VCaP (cell line): ENCODE measurements around the gene USP36.

ENCODE experiments used
- H3K27ac ChIP-seq: fragments of 450-650 bp; 2 replicates; pipeline ENCODE4 v1.5.1; 2017
- TF ChIP-seq, protein P1 (sequence below): fragments of 450-650 bp; conservative IDR thresholded peaks from 2 replicates; pipeline ENCODE4 v1.5.1; 2017; ENCODE audit warnings: mild to moderate bottlenecking, moderate library complexity

USP36 gene

GRCh38 chr17:78785663-78786057 is 55.0 kb downstream of the USP36 start:
- TF ChIP-seq, protein P1, sequence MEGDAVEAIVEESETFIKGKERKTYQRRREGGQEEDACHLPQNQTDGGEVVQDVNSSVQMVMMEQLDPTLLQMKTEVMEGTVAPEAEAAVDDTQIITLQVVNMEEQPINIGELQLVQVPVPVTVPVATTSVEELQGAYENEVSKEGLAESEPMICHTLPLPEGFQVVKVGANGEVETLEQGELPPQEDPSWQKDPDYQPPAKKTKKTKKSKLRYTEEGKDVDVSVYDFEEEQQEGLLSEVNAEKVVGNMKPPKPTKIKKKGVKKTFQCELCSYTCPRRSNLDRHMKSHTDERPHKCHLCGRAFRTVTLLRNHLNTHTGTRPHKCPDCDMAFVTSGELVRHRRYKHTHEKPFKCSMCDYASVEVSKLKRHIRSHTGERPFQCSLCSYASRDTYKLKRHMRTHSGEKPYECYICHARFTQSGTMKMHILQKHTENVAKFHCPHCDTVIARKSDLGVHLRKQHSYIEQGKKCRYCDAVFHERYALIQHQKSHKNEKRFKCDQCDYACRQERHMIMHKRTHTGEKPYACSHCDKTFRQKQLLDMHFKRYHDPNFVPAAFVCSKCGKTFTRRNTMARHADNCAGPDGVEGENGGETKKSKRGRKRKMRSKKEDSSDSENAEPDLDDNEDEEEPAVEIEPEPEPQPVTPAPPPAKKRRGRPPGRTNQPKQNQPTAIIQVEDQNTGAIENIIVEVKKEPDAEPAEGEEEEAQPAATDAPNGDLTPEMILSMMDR, result no peak
- H3K27ac ChIP-seq, result no peak overlapping the region

GRCh38 chr17:78785011-78785662 is 55.5 kb downstream of the USP36 start:
- TF ChIP-seq, protein P1, result no peak

DNA sequence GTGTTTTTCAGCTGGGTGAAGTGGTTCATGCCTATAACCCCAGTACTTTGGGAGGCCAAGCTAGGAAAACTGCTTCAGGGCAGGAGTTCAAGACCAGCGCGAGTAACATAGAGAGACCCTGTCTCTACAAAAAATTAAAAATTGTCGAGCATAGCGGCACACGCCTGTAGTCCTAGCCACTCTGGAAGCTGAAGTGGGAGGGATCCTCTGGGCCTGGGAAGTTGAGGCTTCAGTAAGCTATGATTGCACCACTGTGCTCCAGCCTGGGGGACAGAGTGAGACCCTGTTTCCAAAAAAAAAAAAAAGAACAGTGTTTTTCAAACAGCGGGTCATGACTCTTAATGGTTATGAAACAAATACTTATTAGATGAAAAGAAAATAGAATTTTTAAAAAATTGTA is 56.3 kb downstream of the USP36 start:
- H3K27ac ChIP-seq, result no peak overlapping the region; the same call in 1 of the 2 replicates
- TF ChIP-seq, protein P1, result no peak

More at GRCh38 chr17:78785011-78785662, 55.5 kb downstream of the USP36 start:
- H3K27ac ChIP-seq, result no peak overlapping the region

GRCh38 chr17:78783711-78784324 is 56.8 kb downstream of the USP36 start:
- TF ChIP-seq, protein P1, result no peak
- peak overlapping the region; percentile 95 for H3K27ac ChIP-seq

DNA sequence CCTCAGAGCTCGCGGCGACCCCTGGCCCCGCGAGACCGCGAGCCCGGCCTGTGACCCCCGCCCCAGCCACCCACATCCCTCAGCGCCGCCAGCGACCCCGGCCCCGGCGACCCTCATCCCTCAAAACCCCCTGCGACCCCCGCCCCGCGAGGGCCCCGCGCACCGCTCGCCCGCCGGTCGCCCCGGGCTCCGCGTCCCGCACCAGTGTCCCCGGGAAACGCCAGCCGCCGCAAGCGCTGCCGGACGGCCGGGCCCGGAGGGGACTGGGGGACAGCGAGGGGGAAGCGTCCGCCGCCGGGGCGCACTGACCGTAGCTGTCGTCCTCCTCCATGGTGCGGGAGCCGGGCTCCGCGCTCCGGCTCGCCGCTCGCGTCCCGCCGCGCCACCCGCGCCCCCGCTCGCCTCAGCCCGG is 58.7 kb downstream of the USP36 start, which contains the start of gene CYTH1:
Gene CYTH1, minus strand, starts transcription at position 381 of the 412 bp plus-strand sequence. Its CDS starts 50 bp downstream, at position 331.
- TF ChIP-seq, protein P1, result no peak
- peak within 1 kb of the TSS; percentile 95 for H3K27ac ChIP-seq

GRCh38 chr17:78781104-78781892 is 59.3 kb downstream of the USP36 start:
- TF ChIP-seq, protein P1, result no peak
- H3K27ac ChIP-seq, result peak overlapping the region; percentile 95

DNA sequence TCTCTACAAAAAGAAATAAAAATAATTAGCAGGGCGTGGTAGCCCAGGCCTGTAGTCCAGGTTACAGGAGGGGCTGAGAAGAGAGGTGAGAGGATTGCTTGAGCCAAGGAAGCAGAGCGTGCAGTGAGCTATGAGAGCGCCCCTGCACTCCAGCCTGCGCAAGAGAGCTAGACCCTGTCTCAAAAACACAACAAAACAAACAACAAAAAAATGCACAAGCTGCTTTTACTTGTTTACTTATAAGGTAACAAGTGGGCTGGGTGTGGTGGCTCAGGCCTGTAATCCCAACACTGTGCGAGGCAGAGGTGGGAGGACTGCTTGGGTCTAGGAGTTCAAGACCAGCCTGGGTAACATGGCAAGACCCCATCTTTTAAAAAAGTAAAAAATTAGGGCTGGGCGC is 60.3 kb downstream of the USP36 start:
- H3K27ac ChIP-seq, result peak overlapping the region; percentile 95
- TF ChIP-seq, protein P1, result no peak
